Gastroesophageal sphincter (tissue), 3 donors: ENCODE results near the gene RPTOR.

ENCODE experiments used
- CTCF ChIP-seq, 4 experiments: fragments of 200-600 bp in 2 of 4; fragments of 450-650 bp in 2 of 4; sonication (generic) in 1 of 4; IDR thresholded peaks; one replicate each; pipeline ENCODE4 v1.5.1; 2017 to 2019; ENCODE audit warnings: antibody characterized with exemption in 4 of 4, mild to moderate bottlenecking in 2 of 4, moderate library complexity in 2 of 4
- EP300 ChIP-seq: sonication (generic); formaldehyde crosslinking; IDR thresholded peaks from one replicate; pipeline ENCODE4 v1.6.1; 2017; ENCODE audit warnings: antibody characterized with exemption, mild to moderate bottlenecking
- POLR2A ChIP-seq, 2 donors: fragments of 450-650 bp; IDR thresholded peaks; one replicate each; pipeline ENCODE4 v1.6.1; 2017; ENCODE audit warnings: antibody characterized with exemption in 2 of 2, mild to moderate bottlenecking in 2 of 2, moderate library complexity in 1 of 2
- POLR2AphosphoS5 ChIP-seq: sonication (generic); formaldehyde crosslinking; IDR thresholded peaks from one replicate; pipeline ENCODE4 v1.6.1; 2017; ENCODE audit warnings: antibody characterized with exemption

GRCh38 chr17:80765241-80765961, 220.8 kb downstream of the RPTOR start:
- TF ChIP-seq POLR2A (IDR thresholded peaks at IDR 0.05) = no peak
- TF ChIP-seq CTCF (IDR thresholded peaks at IDR 0.05) = no peak
- TF ChIP-seq POLR2AphosphoS5 = no peak
- no peak for TF ChIP-seq EP300
